Measurements from ENCODE around the gene LAMTOR3. TPM values are rescaled to one million over a fixed set of nuclear protein-coding genes. Genes with fewer than 3 reads are reported as not detected.

Gene LAMTOR3
- total and polyA plus RNA-seq, 2 donors (not counting 3 experiments of a cell fraction or from before 2014, with no cell fraction given), result 25.3 to 31.0 TPM

DNA sequence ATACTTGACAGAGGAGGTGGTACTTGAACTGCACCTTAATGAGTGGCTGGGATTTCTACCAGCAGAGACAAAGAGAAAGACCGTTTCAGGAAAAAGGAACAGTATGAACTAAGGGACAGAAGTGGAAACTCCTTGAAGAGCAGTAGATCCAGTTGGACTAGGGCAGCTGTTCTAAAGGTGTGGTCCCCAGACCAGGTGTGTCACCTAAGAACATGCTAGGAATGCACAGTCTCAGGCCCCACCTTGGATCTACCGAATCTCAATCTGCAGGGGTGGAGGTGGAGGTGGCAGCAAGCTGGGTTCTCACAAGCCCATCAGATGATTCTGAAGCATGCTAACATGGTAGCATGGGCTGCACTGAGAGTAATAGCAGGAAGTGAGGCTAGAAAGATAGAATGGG, 55.3 kb downstream of the LAMTOR3 start:
- no peaks in the 10 kb centered on the region for H3K4me1 ChIP-seq (ENCODE audit: control insufficient read depth, extremely low read depth, insufficient read depth, low read length)
- no peaks in the 10 kb centered on the region for H3K9me3 ChIP-seq (replicated peaks; ENCODE audit: control insufficient read depth, insufficient read depth, low read length)
- intact Hi-C loops (cut with micrococcal nuclease) (no loop called here), dilution Hi-C loops (cut with MboI; ENCODE audit: extremely low pct_ligation_motif_present, low sequenced_read_pairs) (no loop called here)
- H2AFZ ChIP-seq (ENCODE audit: low read depth, low read length), result no peak overlapping the region
- no peaks in the 10 kb centered on the region for H3K9me1 ChIP-seq (replicated peaks; ENCODE audit: control insufficient read depth, extremely low read depth, insufficient read depth, low read length)
- H3K36me3 ChIP-seq (ENCODE audit: control insufficient read depth in 2 of 2, extremely low read depth in 1 of 2, insufficient read depth in 2 of 2, low read length in 2 of 2), result no peaks in the 10 kb centered on the region
- H3K9ac ChIP-seq (replicated peaks; ENCODE audit: extremely low read depth, insufficient read depth, low read length), result no peak overlapping the region
- DNase-seq (ENCODE audit: low read depth, low spot score) (no peak), FAIRE-seq (no peak)
- no peak overlapping the region for H3K4me3 ChIP-seq (replicated peaks in 1 of 3; ENCODE audit: insufficient read depth in 1 of 3, low read depth in 1 of 3, low read length in 3 of 3)
- H4K20me1 ChIP-seq (replicated peaks; ENCODE audit: control insufficient read depth, extremely low read depth, insufficient read depth, low read length), result no peaks in the 10 kb centered on the region
- H3K4me2 ChIP-seq (ENCODE audit: insufficient read depth, low read length), result no peak overlapping the region
- H3K79me2 ChIP-seq (ENCODE audit: control insufficient read depth, insufficient read depth, low read length), result no peaks in the 10 kb centered on the region
- POLR2A ChIA-PET, result no interaction called here
- CTCF ChIA-PET, result no interaction called here
- no peak overlapping the region for H3K27ac ChIP-seq (ENCODE audit: insufficient read depth, low read depth, low read length)
- BruUV-seq (replicated peaks), result no TSS peak
- TF ChIP-seq JUN (IDR thresholded peaks at IDR 0.05; ENCODE audit: borderline replicate concordance, insufficient read depth, insufficient read length, low read depth), result no peak
- TF ChIP-seq, protein P1, sequence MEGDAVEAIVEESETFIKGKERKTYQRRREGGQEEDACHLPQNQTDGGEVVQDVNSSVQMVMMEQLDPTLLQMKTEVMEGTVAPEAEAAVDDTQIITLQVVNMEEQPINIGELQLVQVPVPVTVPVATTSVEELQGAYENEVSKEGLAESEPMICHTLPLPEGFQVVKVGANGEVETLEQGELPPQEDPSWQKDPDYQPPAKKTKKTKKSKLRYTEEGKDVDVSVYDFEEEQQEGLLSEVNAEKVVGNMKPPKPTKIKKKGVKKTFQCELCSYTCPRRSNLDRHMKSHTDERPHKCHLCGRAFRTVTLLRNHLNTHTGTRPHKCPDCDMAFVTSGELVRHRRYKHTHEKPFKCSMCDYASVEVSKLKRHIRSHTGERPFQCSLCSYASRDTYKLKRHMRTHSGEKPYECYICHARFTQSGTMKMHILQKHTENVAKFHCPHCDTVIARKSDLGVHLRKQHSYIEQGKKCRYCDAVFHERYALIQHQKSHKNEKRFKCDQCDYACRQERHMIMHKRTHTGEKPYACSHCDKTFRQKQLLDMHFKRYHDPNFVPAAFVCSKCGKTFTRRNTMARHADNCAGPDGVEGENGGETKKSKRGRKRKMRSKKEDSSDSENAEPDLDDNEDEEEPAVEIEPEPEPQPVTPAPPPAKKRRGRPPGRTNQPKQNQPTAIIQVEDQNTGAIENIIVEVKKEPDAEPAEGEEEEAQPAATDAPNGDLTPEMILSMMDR (IDR thresholded peaks at IDR 0.05; ENCODE audit: extremely low read depth in 1 of 2, insufficient read depth in 1 of 2, low read depth in 1 of 2, low read length in 2 of 2), result no peak
- TF ChIP-seq GATA2 (IDR thresholded peaks at IDR 0.05; ENCODE audit: insufficient read depth, insufficient read length, low read depth, low read length), result no peak
- no peak for TF ChIP-seq MYC (IDR thresholded peaks at IDR 0.05; ENCODE audit: low read depth, low read length)
- H3K27me3 ChIP-seq (ENCODE audit: control insufficient read depth in 2 of 2, insufficient read depth in 2 of 2, low read length in 2 of 2), result peaks cover 0 to 2% of the 10 kb centered on the region in 2 experiments

- Histone ChIP-seq H3K9me3 (replicated peaks; ENCODE audit: control insufficient read depth, insufficient read depth, low read length) (no peaks in the 10 kb centered on the region), H3K79me2 (ENCODE audit: control insufficient read depth, insufficient read depth, low read length) (no peaks in the 10 kb centered on the region), H3K9me1 (replicated peaks; ENCODE audit: control insufficient read depth, extremely low read depth, insufficient read depth, low read length) (no peaks in the 10 kb centered on the region), H3K27ac (ENCODE audit: insufficient read depth, low read depth, low read length) (no peak overlapping the region), H2AFZ (ENCODE audit: low read depth, low read length) (no peak overlapping the region), H3K4me2 (ENCODE audit: insufficient read depth, low read length) (no peak overlapping the region), H3K36me3 (ENCODE audit: control insufficient read depth in 2 of 2, extremely low read depth in 1 of 2, insufficient read depth in 2 of 2, low read length in 2 of 2) (no peaks in the 10 kb centered on the region), H4K20me1 (replicated peaks; ENCODE audit: control insufficient read depth, extremely low read depth, insufficient read depth, low read length) (no peaks in the 10 kb centered on the region), H3K4me1 (ENCODE audit: control insufficient read depth, extremely low read depth, insufficient read depth, low read length) (no peaks in the 10 kb centered on the region), H3K9ac (replicated peaks; ENCODE audit: extremely low read depth, insufficient read depth, low read length) (no peak overlapping the region), H3K4me3 (replicated peaks in 1 of 3; ENCODE audit: insufficient read depth in 1 of 3, low read depth in 1 of 3, low read length in 3 of 3) (no peak overlapping the region), H3K27me3 (ENCODE audit: control insufficient read depth in 2 of 2, insufficient read depth in 2 of 2, low read length in 2 of 2) (peaks cover 0 to 2% of the 10 kb centered on the region in 2 experiments)
- intact Hi-C loops (cut with micrococcal nuclease), result no loop called here
- no peak for FAIRE-seq
- no peak for DNase-seq (ENCODE audit: low read depth, low spot score)
- ChIA-PET CTCF (interaction anchor here (1.2 kb wide), 1 partner anchor 24 kb away, joined by 3 read pairs; no protein-coding TSS in a partner anchor), POLR2A (no interaction called here)
- TF ChIP-seq EZH2 (IDR thresholded peaks at IDR 0.05; ENCODE audit: borderline replicate concordance, low read depth, low read length, severe bottlenecking), result no peak
- TF ChIP-seq POLR2A (IDR thresholded peaks at IDR 0.05; ENCODE audit: low read depth, low read length), result no peak
- no peak for TF ChIP-seq JUN (IDR thresholded peaks at IDR 0.05; ENCODE audit: borderline replicate concordance, insufficient read depth, insufficient read length, low read depth)
- TF ChIP-seq, protein P1 (IDR thresholded peaks at IDR 0.05; ENCODE audit: extremely low read depth in 1 of 2, insufficient read depth in 1 of 2, low read depth in 1 of 2, low read length in 2 of 2), result no peak
- no peak for TF ChIP-seq GATA2 (IDR thresholded peaks at IDR 0.05; ENCODE audit: insufficient read depth, insufficient read length, low read depth, low read length)
- no peak for TF ChIP-seq MYC (IDR thresholded peaks at IDR 0.05; ENCODE audit: low read depth, low read length)
- no peak for TF ChIP-seq POLR2AphosphoS5 (IDR thresholded peaks at IDR 0.05; ENCODE audit: insufficient read depth, low read depth, low read length)
- TF ChIP-seq FOS (IDR thresholded peaks at IDR 0.05; ENCODE audit: borderline replicate concordance, insufficient read depth, low read length), result no peak
- no peak for TF ChIP-seq MAX (IDR thresholded peaks at IDR 0.05; ENCODE audit: insufficient read depth, insufficient read length)
- no TSS peak for BruUV-seq (replicated peaks)
- dilution Hi-C loops (cut with MboI; ENCODE audit: extremely low pct_ligation_motif_present, low sequenced_read_pairs), result no loop called here
These were observed 58.3 kb downstream of the LAMTOR3 start for GRCh38 chr4:99835942-99836341.
